GM18870 (cell line): ENCODE data around the gene ARL8A.
"Not testable (repeated sequence)": the region's sequence is repeated elsewhere in the genome, so short reads cannot be mapped to it uniquely, and the experiment has no call there.

Experiments used
- ATAC-seq: cut with Tn5 transposase; IDR thresholded peaks from one replicate; pipeline ENCODE4 v1.9.1; 2021; ENCODE audit warnings: moderate library complexity; ENCODE audit not compliant: unreplicated experiment

Gene ARL8A

DNA sequence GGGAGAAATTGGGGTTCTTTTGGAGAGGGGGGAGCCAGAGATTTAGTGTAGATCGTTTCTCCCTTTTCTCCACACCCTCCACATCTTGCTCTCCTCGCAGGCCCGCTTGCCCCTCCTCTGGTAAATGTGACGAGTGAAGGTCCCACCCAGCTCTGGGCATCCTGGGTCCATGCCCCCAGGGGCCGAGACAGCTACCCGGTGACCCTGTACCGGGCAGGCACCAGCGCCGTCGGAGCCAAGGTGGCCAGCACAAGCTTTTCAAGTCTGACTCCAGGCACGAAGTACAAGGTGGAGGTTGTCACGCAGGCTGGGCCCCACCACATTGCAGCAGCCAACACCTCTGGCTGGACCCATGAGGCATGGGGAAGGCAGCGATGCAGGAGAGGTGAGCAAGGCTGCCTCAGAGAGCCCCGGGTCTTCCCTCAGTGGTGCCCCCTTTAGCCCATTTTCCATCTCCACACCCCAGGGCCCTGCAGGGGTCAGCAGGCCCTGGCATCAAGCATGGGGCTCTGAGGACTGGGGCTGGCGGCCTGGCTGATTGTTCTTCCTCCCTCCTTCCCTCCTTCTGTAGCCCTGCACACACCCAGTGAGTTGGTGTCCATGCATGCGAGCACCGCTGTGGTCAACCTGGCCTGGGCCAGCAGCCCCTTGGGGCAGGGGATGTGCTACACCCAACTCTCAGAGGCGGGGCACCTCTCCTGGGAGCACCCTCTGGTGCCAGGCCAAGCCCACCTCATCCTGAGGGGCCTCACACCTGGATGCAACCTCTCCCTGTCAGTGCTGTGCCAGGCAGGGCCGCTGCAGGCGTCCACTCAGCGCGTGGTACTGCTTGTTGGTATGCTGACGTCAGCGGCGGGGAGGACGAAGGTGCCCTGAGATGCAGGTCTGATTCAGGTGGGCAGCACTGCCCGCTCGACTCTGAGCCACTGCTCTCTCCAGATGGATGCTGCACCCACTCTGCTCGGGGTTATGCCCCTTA, 32.7 kb upstream of the ARL8A start:
- ATAC-seq: no peak

DNA sequence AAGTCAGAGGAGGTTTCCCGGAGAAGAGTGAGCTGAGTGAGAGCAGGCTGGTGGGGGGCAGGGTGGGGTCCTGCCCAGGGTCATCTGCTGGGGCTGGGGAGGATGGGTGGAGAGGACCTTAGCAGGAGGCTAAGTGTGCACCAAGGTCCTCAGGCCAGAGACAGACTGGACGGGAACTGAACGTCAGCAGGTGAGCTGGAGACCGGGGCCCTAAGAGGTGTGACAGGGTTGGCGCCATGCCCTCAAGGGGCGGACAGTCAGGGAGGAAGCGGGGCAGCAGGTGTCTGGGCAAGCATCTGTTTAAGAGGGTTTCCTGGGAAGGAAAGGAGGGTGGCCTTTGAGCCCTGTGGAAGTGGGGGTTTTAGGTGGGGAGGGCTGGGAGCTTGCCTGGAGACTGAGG, 29.5 kb upstream of the ARL8A start:
- no peak for ATAC-seq

DNA sequence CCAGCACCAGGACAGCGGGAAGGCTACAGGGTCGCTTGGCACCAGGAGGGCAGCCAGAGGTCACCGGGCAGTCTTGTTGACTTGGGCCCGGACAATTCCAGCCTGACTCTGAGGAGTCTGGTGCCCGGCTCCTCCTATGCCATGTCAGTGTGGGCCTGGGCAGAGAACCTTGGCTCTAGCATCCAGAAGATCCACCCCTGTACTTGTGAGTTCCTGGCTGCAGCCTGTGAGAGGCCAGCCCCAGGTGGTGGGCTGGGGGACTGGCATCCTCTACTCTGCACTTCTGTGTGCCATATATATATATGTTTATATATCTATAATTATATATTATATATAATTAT, 27.4 kb upstream of the ARL8A start:
- no peak for ATAC-seq

DNA sequence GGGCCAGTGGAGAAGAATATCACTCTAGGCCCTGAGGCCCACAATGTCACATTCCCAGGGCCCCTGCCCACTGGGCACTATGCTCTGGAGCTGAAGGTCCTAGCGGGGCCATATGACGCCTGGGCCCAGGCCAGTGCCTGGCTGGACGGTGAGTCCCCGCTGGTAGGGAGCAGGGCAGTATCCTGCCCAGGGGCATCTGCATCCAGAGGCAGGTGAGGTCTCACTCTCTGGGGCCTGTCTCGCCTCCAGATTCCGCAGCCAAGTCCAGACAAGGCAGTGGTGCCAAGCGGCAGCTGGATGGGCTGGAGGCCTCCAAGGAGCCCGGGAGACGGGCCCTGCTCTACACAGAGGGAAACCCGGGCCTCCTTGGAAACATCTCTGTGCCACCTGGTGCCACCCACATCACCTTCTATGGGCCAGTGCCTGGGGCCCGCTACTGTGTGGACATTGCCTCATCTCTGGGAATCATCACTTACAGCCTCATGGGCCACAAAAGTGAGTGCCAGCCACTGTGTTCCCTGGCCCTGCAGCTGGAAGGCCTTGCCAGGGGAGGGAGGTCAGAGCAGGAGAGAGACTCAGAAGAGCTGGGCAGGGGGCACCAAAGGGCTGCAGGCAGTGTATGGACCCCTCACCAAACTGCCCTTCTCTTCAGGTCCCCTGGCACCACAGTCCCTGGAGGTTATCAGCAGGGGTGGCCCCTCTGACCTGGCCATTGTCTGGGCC, 26.9 kb upstream of the ARL8A start:
- ATAC-seq: no peak

DNA sequence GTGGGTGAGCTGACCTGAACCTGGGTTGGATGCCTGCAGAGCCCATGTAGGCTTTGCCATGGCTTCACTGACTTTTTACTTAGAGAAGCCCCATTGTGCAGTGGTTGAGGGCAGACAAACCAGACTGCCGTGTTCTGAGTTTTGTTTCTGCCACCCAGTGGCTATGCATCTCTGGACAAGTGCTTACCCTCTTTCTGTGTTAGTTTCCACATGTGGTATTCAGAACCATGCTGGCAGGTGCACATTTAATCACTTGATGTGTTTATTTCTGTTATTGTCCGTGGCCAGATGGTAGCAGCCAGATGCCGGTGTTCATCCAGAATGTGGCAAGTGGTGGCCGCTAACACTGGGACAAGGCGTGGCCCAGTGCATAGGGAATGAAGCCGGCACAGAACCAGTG, 26.2 kb upstream of the ARL8A start:
- ATAC-seq: no peak

DNA sequence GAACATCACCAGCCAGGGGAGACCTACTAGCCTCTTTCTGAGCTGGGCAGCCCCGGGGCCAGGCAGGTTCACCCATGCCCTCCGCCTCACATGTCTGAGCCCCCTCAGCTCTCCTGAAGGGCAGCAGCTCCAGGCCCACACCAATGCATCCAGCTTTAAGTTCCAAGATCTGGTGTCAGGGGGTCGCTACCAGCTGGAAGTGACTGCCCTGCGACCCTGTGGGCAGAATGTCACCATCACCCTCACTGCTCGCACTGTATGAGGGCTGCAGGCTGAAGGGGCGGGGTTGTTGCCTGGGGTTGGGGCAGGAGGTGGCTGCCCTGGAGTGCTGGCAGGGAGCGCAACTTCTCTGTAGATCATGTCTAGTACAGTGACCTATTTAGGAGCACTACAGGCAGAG, 24.3 kb upstream of the ARL8A start:
- no peak for ATAC-seq

DNA sequence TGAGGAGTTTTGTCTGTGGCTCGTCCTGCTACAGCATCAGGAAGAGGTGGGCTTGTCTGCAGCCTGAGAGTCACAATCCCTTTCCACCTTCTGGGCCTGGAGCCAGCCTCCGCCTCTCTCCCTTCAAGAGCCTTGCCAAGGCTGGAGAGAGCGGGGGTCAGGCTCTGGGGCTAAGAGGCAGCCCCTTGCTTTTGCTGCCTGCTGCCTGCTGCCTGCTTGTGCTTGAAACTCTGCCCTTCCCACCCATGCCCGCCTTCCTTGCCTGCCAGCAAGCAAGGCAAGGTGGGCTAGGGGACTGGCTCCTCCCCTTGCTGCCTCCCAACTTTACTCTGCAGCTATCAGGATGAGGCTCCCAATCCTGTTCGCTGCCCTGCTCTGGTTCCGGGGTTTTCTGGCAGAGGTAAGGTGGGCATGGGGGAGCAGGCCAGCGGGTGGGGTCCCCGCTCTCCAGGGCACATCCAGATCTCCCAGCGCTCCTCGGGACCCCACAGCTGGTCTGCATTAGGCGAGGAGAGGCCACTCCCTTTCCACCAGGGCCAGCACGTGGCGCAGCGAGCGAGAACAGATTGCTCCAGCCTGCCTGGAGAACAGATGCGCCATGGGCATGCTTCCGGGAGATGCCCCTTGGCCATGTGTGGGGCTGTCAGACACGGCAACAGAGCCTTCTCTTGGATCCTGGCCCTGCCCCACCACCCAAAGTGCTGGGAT, 23.3 kb upstream of the ARL8A start:
- ATAC-seq: no peak

DNA sequence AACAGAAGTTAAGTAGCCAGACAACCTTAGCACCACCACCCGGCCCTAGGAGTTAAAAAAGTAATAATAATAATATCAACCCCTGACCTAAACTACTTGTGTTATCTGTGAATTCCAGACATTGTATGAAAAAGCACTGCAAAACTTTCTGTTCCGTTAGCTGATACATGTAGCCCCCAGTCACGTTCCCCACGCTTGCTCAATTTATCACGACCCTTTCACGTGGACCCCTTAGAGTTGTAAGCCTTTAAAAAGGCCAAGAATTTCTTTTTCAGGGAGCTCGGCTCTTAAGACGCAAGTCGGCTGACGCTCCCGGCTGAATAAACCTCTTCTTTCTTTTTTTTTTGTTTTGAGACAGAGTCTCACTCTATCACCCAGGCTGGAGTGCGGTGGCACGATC, 22.5 kb upstream of the ARL8A start:
- not testable (repeated sequence) for ATAC-seq

DNA sequence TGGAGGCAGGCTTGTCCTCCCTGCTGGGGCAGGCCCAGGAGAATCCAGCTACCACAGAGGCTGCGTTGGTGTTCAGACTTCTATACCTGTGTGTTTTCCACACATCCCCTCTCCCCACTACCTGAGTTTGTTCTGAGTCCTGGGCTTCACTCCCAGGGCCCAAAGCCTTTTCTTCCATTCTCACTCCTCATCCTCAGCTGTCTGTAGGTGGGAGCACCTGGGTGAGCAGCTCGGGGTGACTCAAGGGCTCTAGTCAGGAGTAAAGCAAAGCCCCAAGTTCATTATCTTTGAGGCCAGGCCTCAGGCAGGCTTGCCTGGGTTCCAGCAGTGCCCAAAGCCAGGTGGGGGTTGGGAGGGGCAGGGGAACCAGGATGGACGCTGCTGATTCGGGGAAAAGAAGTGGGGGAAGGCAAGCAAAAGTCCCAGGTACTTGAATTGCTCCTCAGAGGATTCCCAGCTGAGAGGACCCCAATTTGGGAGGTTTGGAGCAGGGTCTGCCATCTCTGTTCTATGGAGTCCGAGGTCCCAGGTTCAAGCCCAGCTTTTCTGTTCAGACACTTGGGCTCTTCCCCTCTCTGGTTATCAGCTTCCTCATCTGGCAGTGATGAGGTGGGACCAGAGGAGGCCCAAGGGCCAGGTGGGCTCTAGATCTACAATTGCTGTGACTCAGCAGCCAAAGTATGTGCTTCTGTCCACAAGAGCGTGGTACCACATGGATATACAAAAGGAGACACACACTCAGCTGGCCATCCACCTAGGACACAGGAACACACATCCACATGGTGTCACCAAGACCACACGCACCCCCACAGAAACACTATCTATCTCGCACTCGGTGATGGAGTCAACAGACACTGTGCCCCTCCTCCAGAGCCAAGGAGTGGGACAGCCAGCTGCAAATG, 21.7 kb upstream of the ARL8A start:
- no peak for ATAC-seq

DNA sequence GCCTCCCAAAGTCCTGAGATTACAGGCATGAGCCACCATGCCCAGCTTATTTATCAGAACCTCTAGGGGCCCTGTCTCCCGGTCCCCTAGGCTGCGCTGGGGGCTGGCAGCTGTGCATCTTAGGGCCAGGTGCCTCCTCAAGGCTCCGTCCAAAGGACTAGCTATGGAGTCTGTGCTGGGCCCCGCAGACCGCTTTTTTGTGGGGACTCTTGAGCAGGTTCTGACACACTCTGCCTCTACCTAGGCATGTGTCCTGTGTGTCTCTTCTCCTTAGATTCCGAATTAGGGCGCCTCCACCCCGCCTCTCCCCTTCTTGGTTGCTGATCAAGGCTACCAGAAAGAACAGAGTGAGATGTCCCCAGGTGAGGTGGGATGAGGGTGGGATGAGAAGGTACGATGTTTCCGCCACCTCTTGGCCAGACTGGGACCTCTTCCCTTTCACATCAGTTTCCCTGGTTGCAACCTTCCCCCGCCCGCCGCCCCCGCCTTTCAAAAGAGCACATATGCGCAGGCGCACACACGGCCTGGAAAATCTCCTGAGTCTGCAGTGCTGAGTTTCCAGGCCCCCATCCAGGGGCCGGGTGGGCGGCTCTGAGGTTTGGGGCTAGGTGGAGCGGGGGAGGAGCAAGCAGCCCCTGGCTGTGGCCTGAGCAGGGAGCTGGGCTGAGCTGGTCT, 20.9 kb upstream of the ARL8A start:
- ATAC-seq: no peak

DNA sequence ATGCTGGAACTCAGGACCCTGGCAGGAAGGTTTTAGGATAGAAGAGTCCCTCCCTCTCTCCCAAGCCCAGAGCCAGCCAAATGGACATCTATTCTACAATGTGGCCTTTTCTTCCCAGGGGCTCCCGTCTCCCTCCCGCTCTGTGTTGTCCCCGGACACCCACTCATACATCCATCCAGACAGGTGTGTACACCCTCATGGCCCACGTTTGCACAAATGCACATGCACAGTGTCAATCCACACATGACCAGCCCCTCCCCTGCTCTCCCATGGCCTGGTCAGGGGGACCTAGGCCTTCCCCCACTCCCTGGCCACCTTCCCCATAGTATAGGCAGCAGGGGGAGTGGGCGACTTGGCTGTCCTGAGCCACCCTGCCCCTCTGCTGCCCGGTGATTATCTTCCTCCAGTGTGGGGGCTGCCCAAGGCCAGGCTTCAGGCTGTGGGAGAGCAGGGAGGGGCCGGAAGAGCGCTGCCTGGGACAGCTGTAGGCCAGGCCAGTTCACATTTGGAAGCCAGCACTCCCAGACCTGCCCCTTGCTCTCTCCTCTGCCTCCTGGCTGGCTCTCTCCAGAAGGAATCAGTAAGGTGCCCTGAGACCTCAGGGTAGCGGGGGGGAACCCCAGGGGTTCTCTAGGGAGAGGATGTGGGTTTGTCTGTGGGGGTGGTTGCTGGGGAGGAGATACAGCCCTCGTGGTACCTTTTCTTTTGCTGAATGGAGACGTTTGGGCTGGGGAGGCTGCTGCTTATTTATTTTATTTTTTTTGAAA, 19.9 kb upstream of the ARL8A start:
- no peak for ATAC-seq

DNA sequence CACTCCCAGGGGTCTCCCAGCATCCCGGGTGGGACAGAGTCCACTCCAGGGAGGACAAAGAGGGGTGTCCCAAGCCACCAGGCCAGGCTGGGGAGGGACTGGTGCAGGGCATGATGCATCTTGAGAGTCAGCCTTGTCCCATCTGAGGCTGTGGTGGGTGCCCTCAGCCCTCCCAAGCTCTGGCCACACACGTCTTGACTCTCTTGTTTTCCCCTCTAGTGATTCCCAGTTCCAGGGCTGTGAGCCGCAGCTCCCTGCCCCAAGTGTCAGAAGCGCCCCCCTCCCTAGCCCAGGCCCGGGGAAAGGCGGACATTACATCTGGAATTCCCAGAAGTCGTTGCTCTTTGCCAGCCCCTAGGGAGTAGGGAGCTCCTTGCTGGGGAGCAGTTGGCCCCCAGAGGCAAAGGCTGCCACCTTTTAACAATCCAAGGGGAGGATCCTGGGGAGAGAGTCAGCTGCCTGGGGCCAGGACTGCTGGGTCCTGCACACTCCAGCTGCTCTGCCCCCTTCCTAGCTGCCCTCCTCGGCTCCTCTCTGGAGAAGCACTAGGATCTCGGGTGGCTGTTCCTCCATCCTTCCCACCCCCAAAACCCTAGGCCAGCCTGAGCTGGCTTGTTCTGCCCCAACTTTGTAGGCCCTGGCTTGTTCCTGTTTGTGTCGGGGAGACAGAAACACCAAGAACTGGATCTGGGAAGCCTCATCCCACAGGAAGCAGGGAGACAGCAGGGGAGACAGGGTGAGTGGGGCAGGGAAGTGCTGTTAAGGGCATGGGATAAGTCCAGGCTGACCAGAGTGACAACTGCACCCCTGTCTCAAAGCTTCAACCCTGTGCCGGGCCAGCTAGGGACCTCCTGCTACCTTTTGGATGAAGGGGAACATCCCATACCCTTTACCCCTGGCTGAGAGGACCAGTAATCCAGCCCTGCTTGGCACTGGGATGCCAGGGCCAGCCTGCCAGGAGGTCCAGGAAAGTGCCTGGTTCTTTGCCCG, 19.0 kb upstream of the ARL8A start:
- ATAC-seq: no peak

DNA sequence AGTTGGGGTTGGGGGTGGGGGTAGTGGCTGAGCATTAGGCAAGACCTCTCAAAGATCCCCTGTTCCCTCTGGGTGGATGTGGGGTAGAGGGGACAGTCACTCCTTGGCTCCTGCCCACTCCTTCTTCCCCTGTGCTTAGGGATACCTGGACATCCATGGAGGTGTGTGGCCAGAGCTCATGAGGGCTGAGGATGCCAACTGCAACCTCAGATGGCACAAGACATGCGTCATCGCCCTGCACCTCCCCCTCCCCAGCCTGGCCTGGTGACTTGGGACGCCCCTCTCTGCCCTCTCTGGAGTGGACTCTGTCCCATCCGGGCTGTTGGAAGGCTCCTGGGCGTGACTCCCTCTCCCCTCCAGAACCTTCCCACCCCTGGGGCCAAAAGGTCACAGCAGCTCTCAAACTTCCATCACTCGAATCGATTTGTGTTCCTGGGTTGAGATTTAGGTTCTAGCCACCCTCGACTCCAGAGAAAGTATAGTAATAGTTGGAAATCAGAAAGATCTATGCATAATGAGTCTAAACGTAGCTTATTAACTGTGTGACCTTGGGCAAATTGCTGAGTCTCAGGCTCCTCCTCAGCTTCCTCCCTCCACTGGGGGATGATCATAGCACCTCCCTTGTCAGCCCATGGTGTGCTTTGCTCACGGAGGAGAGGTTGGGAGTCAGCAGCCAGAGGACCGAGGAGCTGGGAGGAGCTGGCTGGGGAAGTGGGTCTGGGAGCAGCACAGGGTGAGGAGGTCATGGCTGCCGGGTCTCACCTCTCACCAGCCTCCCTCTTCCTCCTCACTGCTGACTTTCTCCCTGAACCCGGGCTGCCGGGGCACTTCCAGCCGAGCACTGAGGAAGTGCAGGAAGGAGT, 18.1 kb upstream of the ARL8A start:
- ATAC-seq: no peak

DNA sequence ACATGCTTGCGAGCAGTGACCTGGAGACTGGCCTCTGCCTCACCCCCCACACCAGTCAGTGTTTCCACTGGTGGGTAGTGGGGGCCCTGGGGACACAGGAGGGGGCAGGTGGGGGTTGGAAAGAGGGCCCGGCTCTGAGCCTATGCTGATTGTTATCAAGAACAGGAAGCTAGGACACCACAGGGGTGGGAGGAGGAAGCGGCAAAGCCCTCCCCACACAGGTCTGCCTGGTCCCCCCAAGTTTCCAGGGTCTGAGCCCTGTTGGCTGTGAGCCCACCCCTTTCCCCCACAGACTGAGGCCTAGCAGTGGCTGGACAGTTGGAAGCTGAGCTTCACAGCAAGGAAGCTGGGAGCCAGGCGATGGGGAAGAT, 17.5 kb upstream of the ARL8A start:
- no peak for ATAC-seq

DNA sequence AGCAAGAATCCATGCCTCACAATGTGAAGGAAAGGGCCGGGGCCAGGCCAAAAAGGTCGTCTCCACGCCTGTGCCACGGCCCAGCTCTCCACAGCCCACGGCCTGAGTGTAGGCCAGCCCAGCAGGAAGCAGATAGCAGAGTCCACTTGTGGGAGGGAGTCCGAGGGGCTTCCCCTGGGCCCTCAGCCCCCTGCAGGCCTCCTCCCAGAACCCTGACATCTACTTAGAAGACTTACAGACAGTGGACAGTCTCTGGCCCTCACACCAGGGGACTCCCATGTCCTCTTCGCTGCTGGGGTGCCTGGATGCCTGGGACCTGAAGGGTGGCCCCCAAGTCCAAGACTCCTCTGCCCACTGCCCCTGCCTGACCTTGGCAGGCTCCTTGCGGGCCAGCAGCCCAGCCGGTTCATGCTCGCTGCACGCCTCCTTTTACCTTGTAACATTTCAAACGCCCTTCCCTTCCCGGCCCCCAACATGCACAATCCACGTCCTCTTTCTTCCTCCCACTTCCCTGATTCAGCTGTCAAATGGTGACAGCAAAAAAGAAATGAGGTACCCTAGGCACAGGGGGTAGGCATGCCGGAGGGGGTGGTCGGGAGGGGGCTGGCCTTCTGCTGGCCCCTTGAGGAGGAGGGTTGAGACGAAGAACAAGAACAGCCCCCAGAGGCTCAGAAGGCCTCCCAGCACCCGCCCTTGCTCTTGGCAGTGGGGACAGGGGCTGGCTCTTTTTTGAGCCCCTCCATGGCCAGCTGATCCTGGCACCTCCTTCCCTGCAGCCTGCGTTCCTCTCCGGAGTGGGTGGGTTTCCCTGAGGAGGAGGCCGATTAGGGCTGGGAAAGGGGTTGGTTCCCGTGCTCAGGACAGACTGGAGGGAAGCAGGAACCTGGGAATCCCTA, 16.9 kb upstream of the ARL8A start:
- no peak for ATAC-seq

DNA sequence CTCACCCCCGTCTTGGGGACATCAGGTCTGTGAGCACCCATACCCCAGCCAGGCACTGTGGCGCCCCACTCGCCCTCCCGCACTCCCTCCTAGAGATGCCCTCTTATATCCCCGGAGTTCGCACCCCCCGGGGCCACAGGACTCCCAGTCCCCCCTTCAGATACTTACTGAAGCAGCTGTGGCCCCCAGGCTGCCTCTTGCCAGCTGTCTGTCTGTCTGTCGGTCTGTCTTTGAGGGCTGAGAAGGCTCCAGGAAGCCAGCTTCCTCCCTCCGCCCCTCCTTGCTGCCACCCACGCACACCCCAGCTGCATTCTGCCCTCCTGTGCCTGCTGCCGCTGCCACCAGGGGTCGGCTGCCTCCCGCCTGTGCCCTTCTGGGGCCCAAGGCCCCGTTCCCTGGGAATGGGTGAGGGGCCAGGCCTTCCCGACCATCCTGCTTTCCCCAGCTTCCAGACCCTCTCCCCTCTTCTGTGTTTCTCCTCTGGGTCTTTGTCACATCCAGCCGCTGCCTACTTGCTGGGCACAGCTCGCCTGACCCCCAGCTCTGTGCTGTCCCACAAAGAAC, 15.9 kb upstream of the ARL8A start, which contains the start of gene PTPN7:
Gene PTPN7 (minus strand): TSS at position 226 of the 564 bp plus-strand sequence. CDS start 1,200 bp downstream, outside the sequence.
- ATAC-seq: peak; percentile 34
